K562 treated with DMSO at 1 percent for 4 hours (cell line): Measurements from ENCODE around the gene COL5A1. TPM values are rescaled to one million over a fixed set of nuclear protein-coding genes. Genes with fewer than 3 reads are reported as not detected.

Experiments
- total RNA-seq: library from RNA; unstranded; fragments of 300-600 nt; gene quantifications from 2 replicates; pipeline ENCODE4 v1.2.3, GENCODE V29; 2022; ENCODE audit not compliant: insufficient read depth

Gene COL5A1
- 0.27 TPM in 1 of 2 replicates, not detected in the other for total RNA-seq

DNA sequence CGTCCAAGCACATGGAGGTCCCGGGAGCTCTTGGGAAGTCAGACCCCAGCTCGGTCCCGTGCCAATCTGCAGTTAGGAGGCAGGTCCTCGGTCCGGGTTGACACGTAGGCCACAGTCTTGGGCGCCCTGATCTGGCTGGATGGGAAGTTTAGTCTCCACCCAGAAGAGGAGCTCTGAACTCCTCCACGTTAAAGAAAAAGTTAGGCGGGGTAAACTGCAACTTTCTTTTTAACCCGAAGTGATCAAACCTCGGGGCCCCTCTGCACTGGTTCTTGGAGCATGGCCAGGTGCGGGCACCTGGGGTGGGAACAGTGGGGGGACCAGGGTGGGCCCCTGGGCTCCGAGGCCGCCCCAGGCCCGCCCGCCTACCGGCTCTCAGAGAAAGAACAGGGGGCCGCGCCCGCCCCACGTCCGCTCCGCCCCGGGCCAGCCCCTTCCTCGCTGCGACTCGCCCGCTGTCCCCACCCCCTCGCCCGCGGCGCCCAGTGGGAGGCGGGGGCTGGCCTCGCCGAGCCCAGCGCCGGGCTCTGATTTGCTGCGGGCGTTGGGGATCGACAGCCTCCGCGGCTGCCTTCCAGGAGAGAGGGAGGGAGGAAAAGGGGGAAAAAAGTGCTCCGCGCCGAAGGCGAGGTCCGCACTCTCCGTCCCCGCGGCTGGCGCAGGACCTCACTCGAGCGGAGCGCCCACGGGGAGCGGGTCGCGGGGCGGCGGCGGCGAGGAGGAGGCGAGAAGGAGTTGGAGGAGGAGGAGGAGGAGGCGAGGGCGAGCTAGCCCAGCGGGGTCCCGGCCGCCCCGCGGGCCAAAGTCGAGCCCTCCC lies at the start of gene COL5A1:
Gene COL5A1, plus strand, starts transcription at position 631 of the 817 bp plus-strand sequence. CDS start 385 bp downstream, outside the sequence.

DNA sequence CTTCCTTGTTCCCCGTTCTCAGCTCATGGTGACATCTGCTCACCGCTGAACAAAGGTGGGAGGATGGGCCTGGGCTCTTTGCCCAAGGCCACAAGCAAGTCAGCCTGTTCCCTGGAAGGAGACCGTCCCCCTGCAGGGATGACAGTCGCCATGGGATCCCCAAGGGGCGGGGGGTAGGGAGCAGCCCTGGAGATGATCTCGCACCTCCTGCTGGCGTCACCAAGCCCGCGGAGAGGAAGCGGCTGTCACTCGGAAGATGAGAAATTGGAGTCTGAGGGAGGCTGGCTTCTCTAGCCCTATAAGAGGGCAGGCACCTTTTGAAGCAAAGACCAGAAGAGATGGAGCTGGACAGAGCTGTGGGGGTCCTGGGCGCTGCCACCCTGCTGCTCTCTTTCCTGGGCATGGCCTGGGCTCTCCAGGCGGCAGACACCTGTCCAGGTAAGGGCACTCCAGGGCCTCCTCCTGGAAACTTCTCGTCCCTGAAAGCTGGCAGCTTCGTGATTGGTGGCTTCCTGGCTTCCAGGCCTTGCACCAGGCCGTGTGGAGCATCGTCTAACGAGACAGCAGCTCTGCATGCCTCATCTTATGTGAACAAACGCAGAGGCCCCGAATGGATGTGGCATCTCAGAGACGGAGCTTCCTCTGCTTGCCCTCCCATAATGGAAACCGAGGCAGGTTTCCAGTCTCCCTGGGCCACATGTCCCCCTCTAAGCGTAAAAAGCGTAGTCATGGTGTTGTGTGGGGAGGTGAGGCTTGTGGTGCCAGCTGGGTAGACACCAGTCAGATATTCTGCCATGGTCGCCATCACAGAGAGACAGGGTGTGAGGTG lies 239.1 kb downstream of the COL5A1 start, which contains the start of gene FCN2:
Gene FCN2, plus strand, starts transcription at position 327 of the 829 bp plus-strand sequence. Its CDS starts 12 bp downstream, at position 339.

Other genes with a start within 250 kb of the COL5A1 start
- not detected in 2 replicates for gene FCN2, start 239.0 kb downstream of the COL5A1 start, total RNA-seq